HG02798 (cell line): ENCODE data around the gene HAUS8.

Source experiments
- ATAC-seq: cut with Tn5 transposase; IDR thresholded peaks from one replicate; pipeline ENCODE4 v1.9.1; 2021; ENCODE audit warnings: mild to moderate bottlenecking; ENCODE audit not compliant: unreplicated experiment, poor library complexity

HAUS8 gene

GRCh38 chr19:17005000-17005399, 70.3 kb downstream of the HAUS8 start:
- ATAC-seq, result no peak

GRCh38 chr19:17004386-17004785, 70.9 kb downstream of the HAUS8 start:
- ATAC-seq, result no peak

GRCh38 chr19:17002455-17002854, 72.8 kb downstream of the HAUS8 start:
- ATAC-seq, result no peak

- no peak for ATAC-seq
These were observed 73.6 kb downstream of the HAUS8 start for GRCh38 chr19:17001603-17002183.
